Erythroblast (primary cell): ENCODE results near the gene MOB2.

Experiments
- GATA1 ChIP-seq: IDR thresholded peaks from 2 replicates; pipeline ENCODE4 v1.6.1; 2011; ENCODE audit warnings: low read depth, mild to moderate bottlenecking, control low read depth, low read length, moderate library complexity
- POLR2A ChIP-seq: IDR thresholded peaks from 2 replicates; pipeline ENCODE4 v1.6.1; 2011; ENCODE audit warnings: mild to moderate bottlenecking, low read length

DNA sequence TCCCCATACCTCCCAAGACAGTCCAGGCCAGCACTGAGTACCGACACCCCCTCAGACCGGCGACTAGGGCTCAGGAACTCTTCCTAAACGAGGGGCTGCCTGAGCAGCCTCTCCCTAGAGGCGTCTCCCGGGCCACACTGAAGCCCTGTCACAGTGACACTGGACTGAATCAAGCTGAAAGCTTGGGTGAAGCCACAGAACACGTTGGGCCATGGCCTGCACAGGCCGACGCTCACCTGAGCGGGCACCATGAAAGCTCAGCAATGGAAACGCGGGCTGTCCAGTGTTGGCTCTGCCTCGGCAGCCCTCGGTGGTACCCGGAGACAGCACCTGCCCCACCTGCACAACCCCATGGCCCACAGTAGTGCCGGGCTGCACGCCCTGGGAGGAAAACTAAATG, 42.7 kb upstream of the MOB2 start:
- no peak for TF ChIP-seq POLR2A
- TF ChIP-seq GATA1 = no peak
